Neutrophil (primary cell): ENCODE results near the gene PRKCH.

Experiments used
- H3K27ac ChIP-seq: fragments of 200-600 bp; sonication (generic); 2 replicates; pipeline ENCODE4 v1.5.1; 2016; ENCODE audit warnings: mild to moderate bottlenecking, moderate library complexity
- H3K27me3 ChIP-seq: fragments of 200-600 bp; sonication (generic); 2 replicates; pipeline ENCODE4 v1.6.0; 2016; ENCODE audit warnings: mild to moderate bottlenecking
- H3K36me3 ChIP-seq: fragments of 200-600 bp; sonication (generic); 2 replicates; pipeline ENCODE4 v1.5.1; 2017
- H3K4me1 ChIP-seq, 2 experiments: fragments of 200-600 bp in 1 of 2; sonication (generic) in 1 of 2; 1 replicate in 1 of 2; 2 replicates in 1 of 2; pipeline versions ENCODE4 v1.5.1 to v1.6.1; 2013 to 2016; ENCODE audit warnings: low read depth in 1 of 2, low read length in 1 of 2, mild to moderate bottlenecking in 1 of 2, moderate library complexity in 1 of 2; ENCODE audit not compliant: control insufficient read depth in 1 of 2, insufficient read depth in 1 of 2
- H3K4me3 ChIP-seq, 2 experiments: fragments of 200-600 bp in 1 of 2; sonication (generic) in 1 of 2; 1 replicate in 1 of 2; 2 replicates in 1 of 2; pipeline ENCODE4 v1.5.1; 2013 to 2016; ENCODE audit warnings: low read depth in 1 of 2, low read length in 1 of 2, mild to moderate bottlenecking in 1 of 2, moderate library complexity in 1 of 2
- H3K9me3 ChIP-seq: fragments of 200-600 bp; sonication (generic); 2 replicates; pipeline ENCODE4 v1.5.1; 2016
- TF ChIP-seq, protein P1 (sequence below): fragments of 200-600 bp; sonication (generic); IDR thresholded peaks from 2 replicates; pipeline ENCODE4 v1.5.1; 2016; ENCODE audit warnings: antibody characterized with exemption

The PRKCH gene

DNA sequence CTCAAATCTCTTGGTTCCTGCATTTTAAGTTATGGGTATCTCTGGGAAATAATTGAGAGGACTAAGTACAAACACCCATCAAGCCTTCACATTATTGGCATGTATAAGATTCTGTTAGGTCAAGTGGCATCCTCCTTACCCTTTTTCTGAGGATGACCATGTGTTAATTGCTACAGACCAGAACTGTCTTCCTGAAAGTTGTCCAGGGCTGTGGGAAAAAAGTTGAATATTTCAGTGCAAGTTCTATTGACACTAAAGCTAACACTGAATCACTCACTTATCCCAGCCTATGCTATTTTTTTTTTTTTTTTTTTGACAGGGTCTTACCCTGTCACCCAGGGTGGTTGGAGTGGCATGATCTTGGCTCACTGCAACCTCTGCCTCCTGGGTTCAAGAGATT lies 243.8 kb downstream of the PRKCH start:
- TF ChIP-seq, protein P1, sequence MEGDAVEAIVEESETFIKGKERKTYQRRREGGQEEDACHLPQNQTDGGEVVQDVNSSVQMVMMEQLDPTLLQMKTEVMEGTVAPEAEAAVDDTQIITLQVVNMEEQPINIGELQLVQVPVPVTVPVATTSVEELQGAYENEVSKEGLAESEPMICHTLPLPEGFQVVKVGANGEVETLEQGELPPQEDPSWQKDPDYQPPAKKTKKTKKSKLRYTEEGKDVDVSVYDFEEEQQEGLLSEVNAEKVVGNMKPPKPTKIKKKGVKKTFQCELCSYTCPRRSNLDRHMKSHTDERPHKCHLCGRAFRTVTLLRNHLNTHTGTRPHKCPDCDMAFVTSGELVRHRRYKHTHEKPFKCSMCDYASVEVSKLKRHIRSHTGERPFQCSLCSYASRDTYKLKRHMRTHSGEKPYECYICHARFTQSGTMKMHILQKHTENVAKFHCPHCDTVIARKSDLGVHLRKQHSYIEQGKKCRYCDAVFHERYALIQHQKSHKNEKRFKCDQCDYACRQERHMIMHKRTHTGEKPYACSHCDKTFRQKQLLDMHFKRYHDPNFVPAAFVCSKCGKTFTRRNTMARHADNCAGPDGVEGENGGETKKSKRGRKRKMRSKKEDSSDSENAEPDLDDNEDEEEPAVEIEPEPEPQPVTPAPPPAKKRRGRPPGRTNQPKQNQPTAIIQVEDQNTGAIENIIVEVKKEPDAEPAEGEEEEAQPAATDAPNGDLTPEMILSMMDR: no peak
- H3K36me3 ChIP-seq: no peaks in the 10 kb centered on the region
- peaks cover 60 to 61% of the 10 kb centered on the region in 2 experiments for H3K4me1 ChIP-seq
- H3K27me3 ChIP-seq: no peaks in the 10 kb centered on the region
- H3K27ac ChIP-seq: peak overlapping the region; percentile 70
- no peaks in the 10 kb centered on the region for H3K9me3 ChIP-seq
- H3K4me3 ChIP-seq: no peak overlapping the region

DNA sequence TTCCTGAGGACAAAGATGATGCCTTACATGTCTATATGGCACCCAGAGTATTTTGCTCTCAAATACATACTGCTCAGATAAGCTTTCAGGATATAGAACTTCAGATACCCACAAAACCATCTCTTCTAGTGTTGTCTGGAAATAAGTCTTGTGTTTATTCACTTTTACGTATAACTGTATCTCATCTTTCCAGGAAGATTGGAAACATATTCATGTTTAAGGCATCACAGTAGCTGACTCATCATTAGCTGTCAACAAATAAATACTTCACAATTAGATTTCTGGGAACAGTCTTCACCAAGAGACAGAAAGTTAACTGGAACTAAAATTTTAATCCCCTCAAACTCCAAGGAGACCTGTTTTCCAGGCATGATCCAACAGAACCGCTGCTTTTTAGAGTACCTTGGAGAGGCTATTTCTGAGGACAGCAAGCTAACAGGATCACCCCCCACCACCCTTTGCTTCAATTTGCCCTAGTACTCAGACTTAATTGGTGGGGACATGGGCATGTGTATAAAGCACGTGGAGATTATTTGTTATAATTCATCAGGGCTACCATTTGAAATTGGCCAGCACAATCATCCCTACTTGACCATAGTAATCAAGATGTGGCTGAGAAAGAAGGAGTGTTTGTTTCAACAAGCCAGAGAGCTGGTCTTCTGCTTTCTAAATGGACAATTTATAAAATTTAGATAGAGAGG lies 244.6 kb downstream of the PRKCH start:
- H3K4me1 ChIP-seq: peaks cover 68 to 69% of the 10 kb centered on the region in 2 experiments
- H3K27me3 ChIP-seq: no peaks in the 10 kb centered on the region
- TF ChIP-seq, protein P1: no peak
- H3K9me3 ChIP-seq: no peaks in the 10 kb centered on the region
- no peak overlapping the region for H3K27ac ChIP-seq
- H3K36me3 ChIP-seq: no peaks in the 10 kb centered on the region
- no peak overlapping the region for H3K4me3 ChIP-seq

DNA sequence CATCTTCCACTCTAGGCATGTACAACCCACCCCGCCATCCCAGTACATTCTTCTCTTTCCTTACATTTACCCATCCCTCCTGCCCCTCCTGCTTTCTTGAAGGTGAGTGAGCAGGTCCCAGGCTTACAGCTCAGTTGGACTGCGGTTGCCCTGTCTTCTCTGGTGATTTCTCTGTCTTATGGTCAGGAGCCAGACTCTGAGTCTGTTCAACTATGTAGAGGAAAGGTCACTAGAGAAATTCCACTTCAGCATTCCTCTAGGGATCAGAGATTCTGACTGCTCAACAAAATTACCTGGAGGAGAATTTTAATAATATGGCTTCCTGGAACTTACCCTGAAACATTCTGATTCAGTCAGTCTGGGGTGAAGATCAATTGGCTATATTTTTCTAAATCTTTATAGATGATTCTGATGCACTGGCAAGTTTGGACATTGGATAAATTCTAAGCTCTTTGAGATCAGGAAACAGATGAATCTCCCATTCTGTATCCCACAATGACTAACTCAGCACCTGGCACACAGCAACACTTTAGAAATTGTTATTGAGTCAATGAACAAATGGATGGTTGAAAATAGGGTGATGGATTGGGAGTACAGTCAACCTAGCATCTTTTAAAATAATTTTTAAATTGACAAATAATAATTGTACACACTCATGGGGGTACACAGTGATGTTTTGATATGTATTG lies 245.3 kb downstream of the PRKCH start:
- H3K4me3 ChIP-seq: no peak overlapping the region
- no peaks in the 10 kb centered on the region for H3K9me3 ChIP-seq
- peaks cover 71 to 74% of the 10 kb centered on the region in 2 experiments for H3K4me1 ChIP-seq
- TF ChIP-seq, protein P1: no peak
- no peaks in the 10 kb centered on the region for H3K27me3 ChIP-seq
- H3K27ac ChIP-seq: peak overlapping the region; percentile 97
- H3K36me3 ChIP-seq: no peaks in the 10 kb centered on the region

DNA sequence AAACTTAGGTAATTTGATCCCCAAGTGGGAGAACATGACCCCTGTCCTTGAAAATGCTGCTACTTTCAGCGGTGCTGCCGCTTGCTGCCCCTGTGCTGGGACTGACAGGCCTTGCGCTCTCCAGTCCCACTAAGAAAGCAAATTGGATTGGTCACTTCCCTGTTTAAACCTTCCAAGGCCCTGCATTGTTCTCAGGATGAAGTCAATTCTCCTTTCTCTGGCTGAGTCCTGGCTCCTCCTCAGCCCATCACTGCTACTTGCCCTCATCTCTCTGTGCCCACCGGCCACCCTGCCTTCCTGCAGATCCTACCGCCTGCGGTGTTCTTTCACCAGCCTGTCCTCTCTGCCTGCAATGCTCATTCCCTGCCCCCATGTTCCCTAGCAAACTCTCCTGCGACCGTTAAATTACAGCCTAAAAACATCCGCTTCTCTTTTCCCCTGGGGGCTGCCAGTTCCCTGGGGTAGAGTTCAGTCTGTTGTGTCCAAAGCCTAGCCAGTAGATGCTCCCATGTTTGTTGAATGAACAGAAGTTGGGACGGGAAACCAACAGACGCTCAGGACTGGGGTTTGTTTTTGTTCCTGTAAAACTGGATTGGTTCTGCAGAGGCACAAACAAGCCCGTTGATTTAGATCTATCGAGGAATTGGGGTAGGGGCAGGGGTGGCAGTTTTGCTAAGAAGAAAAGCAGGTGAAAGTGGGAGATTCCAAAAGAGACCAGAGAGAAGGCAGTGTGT lies 246.6 kb downstream of the PRKCH start:
- no peaks in the 10 kb centered on the region for H3K9me3 ChIP-seq
- peaks cover 76 to 80% of the 10 kb centered on the region in 2 experiments for H3K4me1 ChIP-seq
- H3K4me3 ChIP-seq: peak overlapping the region; percentile 54 to 55
- H3K27ac ChIP-seq: peak overlapping the region; percentile 97
- TF ChIP-seq, protein P1: no peak
- H3K36me3 ChIP-seq: no peaks in the 10 kb centered on the region
- no peaks in the 10 kb centered on the region for H3K27me3 ChIP-seq

DNA sequence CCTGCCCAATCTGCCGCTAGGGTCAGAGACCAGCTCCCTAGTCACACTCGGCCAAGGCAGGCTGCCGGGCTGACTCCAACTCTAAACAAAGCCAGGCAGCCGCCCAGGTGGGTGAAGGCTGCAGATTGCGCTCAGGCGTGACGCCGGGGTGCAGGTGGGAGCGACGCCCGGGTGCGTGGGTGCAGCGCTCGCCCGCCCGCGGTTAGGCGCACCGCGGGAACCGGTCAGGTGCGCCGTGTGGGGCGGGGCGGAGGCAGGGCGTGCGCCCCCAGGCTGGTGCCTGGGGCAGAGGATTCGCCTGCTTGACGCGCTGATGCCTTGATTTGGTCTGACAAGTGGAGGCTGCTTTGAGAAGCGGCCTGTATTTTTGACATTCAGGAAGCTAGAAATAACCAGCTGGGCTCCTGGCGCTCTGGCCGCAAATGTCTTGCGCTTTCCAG lies 247.2 kb downstream of the PRKCH start:
- Histone ChIP-seq H3K4me1 (peaks cover 80 to 84% of the 10 kb centered on the region in 2 experiments), H3K27me3 (no peaks in the 10 kb centered on the region), H3K27ac (peak overlapping the region; percentile 97), H3K4me3 (peak overlapping the region; percentile 54 to 55), H3K9me3 (no peaks in the 10 kb centered on the region), H3K36me3 (no peaks in the 10 kb centered on the region)
- TF ChIP-seq, protein P1: peak; percentile 35
